ENCODE data around the gene MYCT1.
"Not testable (repeated sequence)": the region's sequence is repeated elsewhere in the genome, so short reads cannot be mapped to it uniquely, and the experiment has no call there.

The MYCT1 gene

GRCh38 chr6:152697634-152698033 lies at the start of gene MYCT1:
Gene MYCT1 (plus strand): TSS chr6:152697897. CDS start chr6:152697903, 6 bp downstream.
- DNase-seq = no peak

- DNase-seq = no peak
These were observed 49.6 kb upstream of the MYCT1 start for GRCh38 chr6:152648105-152648504.

- DNase-seq = no peak
These were observed 45.7 kb upstream of the MYCT1 start for GRCh38 chr6:152651986-152652385.

- no peak for DNase-seq
These were observed 35.9 kb upstream of the MYCT1 start for GRCh38 chr6:152661776-152662175.

- peak; percentile 31 for DNase-seq
These were observed 27.8 kb upstream of the MYCT1 start for GRCh38 chr6:152669895-152670294.

- DNase-seq = no peak
These were observed 26.5 kb upstream of the MYCT1 start for GRCh38 chr6:152671171-152671570.

GRCh38 chr6:152673236-152673635 lies 24.5 kb upstream of the MYCT1 start:
- DNase-seq = no peak

GRCh38 chr6:152680151-152680550 lies 17.5 kb upstream of the MYCT1 start:
- DNase-seq = no peak

- no peak for DNase-seq
These were observed 16.7 kb upstream of the MYCT1 start for GRCh38 chr6:152680879-152681517.

- DNase-seq = no peak
These were observed 15.6 kb upstream of the MYCT1 start for GRCh38 chr6:152682141-152682540.

GRCh38 chr6:152682935-152683334 lies 14.8 kb upstream of the MYCT1 start:
- not testable (repeated sequence) for DNase-seq

- no peak for DNase-seq
These were observed 11.9 kb upstream of the MYCT1 start for GRCh38 chr6:152685819-152686218.

GRCh38 chr6:152695372-152696045 lies 2.2 kb upstream of the MYCT1 start:
- DNase-seq = no peak

- DNase-seq = peak; percentile 93
These were observed 1.2 kb upstream of the MYCT1 start for GRCh38 chr6:152696522-152696921.

GRCh38 chr6:152698692-152699091 lies 995 bp downstream of the MYCT1 start:
- DNase-seq = no peak

- no peak for DNase-seq
These were observed 2.7 kb downstream of the MYCT1 start for GRCh38 chr6:152700427-152700826.

- DNase-seq = no peak
These were observed 3.6 kb downstream of the MYCT1 start for GRCh38 chr6:152701081-152701862.

- DNase-seq = no peak
These were observed 4.2 kb downstream of the MYCT1 start for GRCh38 chr6:152701863-152702401.

GRCh38 chr6:152703750-152704149 lies 6.1 kb downstream of the MYCT1 start:
- not testable (repeated sequence) for DNase-seq

GRCh38 chr6:152705327-152705726 lies 7.6 kb downstream of the MYCT1 start:
- no peak for DNase-seq

GRCh38 chr6:152716322-152716721 lies 18.6 kb downstream of the MYCT1 start:
- DNase-seq = no peak

- DNase-seq = peak; percentile 34
These were observed 23.3 kb downstream of the MYCT1 start for GRCh38 chr6:152720974-152721373.

GRCh38 chr6:152721956-152722355 lies 24.3 kb downstream of the MYCT1 start:
- no peak for DNase-seq

- peak; percentile 68 for DNase-seq
These were observed 25.7 kb downstream of the MYCT1 start for GRCh38 chr6:152723398-152723797.
